ENCODE data around the gene TBC1D3B.
"Not testable (repeated sequence)": the region's sequence is repeated elsewhere in the genome, so short reads cannot be mapped to it uniquely, and the experiment has no call there.

TBC1D3B gene

DNA sequence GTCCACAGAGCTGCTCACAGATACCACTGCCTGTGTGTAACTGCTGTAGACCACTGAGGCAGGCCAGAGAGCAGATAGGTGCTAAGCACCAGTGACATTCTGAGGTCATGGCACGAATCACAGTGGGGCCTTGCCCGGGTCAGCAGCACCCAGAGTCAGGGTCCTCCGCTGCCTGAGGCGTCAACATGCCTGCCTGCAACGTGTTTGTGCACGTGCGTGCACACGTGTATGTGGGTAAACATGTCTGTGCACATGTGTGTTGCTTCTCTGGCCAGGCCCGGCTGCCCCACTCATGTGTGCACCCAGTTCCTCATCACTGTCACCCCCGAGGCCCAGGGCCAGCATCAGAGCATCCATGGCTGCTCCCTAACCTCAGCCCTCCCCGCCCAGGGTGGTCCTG is at the start of gene TBC1D3B:
Gene TBC1D3B, minus strand, starts transcription at position 101 of the 400 bp plus-strand sequence. CDS start 1,586 bp downstream, outside the sequence.
- not testable (repeated sequence) for H3K4me1 ChIP-seq (ENCODE audit: insufficient read depth, low read length); H3K79me2 ChIP-seq (ENCODE audit: insufficient read depth, low read length); H3K36me3 ChIP-seq (ENCODE audit: insufficient read depth, low read length); H2AFZ ChIP-seq (ENCODE audit: low read depth, low read length); ATAC-seq (ENCODE audit: insufficient read depth, low read depth); H3K27ac ChIP-seq (ENCODE audit: low read length); H3K4me2 ChIP-seq (ENCODE audit: insufficient read depth, low read length); DNase-seq; H3K9me3 ChIP-seq (ENCODE audit: insufficient read depth, low read length, severe bottlenecking); H3K27me3 ChIP-seq (ENCODE audit: insufficient read depth, low read length, poor library complexity); H3K9ac ChIP-seq (ENCODE audit: low read depth, low read length); H3K4me3 ChIP-seq (ENCODE audit: low read depth in 1 of 2, low read length in 2 of 2); H4K20me1 ChIP-seq (ENCODE audit: insufficient read depth, low read length)

DNA sequence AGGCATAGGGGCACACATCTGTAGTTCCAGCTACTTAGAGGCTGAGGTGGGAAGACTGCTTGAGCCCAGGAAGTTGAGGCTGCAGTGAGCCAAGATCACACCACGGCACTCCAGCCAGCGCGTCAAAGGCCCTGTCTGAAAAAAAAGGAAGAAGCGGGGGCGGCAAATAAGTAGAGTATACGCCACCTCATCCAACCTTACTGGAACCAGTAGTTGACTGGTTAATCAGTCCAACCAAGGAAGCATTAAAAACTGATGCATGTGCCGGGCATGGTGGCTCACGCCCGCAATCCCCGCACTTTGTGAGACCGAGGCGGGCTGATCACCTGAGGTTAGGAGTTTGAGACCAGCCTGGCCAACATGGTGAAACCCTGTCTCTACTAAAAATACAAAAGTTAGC is 46.5 kb upstream of the TBC1D3B start:
- not testable (repeated sequence) for H3K4me2 ChIP-seq (ENCODE audit: insufficient read depth, low read length); H3K79me2 ChIP-seq (ENCODE audit: insufficient read depth, low read length); DNase-seq

DNA sequence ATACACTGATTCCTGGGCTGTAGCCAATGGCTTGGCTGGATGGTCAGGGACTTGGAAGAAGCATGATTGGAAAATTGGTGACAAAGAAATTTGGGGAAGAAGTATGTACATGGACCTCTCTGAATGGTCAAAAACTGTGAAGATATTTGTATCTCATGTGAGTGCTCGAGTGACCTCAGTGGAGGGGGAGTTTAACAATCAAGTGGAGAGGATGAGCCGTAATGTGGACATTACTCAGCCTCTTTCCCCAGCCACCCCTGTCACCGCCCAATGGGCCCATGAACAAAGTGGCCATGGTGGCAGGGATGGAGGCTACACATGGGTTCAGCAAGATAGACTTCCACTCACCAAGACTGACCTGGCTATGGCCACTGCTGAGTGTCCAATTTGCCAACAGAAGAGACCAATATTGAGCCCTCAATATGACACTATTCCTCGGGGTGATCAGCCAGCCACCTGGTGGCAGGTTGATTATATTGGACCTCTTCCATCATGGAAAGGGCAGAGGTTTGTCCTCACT is 45.2 kb upstream of the TBC1D3B start:
- not testable (repeated sequence) for ATAC-seq (ENCODE audit: insufficient read depth, low read depth); H3K36me3 ChIP-seq (ENCODE audit: insufficient read depth, low read length); H3K9ac ChIP-seq (ENCODE audit: low read depth, low read length); H3K9me3 ChIP-seq (ENCODE audit: insufficient read depth, low read length, severe bottlenecking); H2AFZ ChIP-seq (ENCODE audit: low read depth, low read length); H3K79me2 ChIP-seq (ENCODE audit: insufficient read depth, low read length); H3K4me1 ChIP-seq (ENCODE audit: insufficient read depth, low read length); H3K27me3 ChIP-seq (ENCODE audit: insufficient read depth, low read length, poor library complexity); H4K20me1 ChIP-seq (ENCODE audit: insufficient read depth, low read length); H3K4me3 ChIP-seq (ENCODE audit: low read depth in 1 of 2, low read length in 2 of 2); DNase-seq; H3K27ac ChIP-seq (ENCODE audit: low read length); H3K4me2 ChIP-seq (ENCODE audit: insufficient read depth, low read length)

More for the DNA sequence above, 46.5 kb upstream of the TBC1D3B start:
- H3K36me3 ChIP-seq (ENCODE audit: insufficient read depth, low read length); H3K9me3 ChIP-seq (ENCODE audit: insufficient read depth, low read length, severe bottlenecking); H3K27me3 ChIP-seq (ENCODE audit: insufficient read depth, low read length, poor library complexity); H3K4me3 ChIP-seq (ENCODE audit: low read depth in 1 of 2, low read length in 2 of 2); H2AFZ ChIP-seq (ENCODE audit: low read depth, low read length); H3K9ac ChIP-seq (ENCODE audit: low read depth, low read length); H4K20me1 ChIP-seq (ENCODE audit: insufficient read depth, low read length); H3K27ac ChIP-seq (ENCODE audit: low read length); H3K4me1 ChIP-seq (ENCODE audit: insufficient read depth, low read length); ATAC-seq (ENCODE audit: insufficient read depth, low read depth): not testable (repeated sequence)

DNA sequence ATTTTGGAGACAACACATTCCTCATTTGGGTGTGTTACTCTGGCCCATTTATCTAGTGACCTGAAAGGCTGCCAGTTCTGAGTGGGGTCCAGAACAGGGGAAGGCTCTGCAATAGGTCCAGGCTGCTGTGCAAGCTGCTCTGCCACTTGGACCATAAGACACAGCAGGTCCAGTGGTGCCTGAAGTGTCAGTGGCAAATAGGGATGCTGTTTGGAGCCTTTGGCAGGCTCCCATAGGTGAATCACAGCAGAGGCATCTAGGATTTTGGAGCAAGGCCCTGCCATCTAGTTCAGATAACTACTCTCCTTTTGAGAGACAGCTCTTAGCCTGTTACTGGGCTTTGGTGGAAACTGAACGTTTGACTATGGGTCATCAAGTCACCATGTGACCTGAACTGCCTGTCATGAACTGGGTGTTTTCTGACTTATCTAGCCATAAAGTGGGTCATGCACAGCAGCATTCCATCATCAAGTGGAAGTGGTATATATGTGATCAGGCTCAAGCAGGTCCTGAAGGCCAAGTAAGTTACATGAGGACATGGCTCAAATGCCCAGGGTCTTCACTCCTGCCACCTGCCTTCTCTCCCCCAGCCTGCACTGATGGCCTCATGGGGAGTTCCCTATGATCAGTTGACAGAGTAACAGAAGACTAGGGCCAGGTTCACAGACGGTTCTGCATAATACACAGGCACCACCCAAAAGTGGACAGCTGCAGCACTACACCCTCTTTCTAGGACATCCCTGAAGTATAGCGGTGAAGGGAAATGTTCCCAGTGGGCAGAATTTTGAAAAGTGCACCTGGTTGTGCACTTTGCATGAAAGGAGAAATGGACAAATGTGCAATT is 44.5 kb upstream of the TBC1D3B start:
- not testable (repeated sequence) for H4K20me1 ChIP-seq (ENCODE audit: insufficient read depth, low read length); H3K36me3 ChIP-seq (ENCODE audit: insufficient read depth, low read length); ATAC-seq (ENCODE audit: insufficient read depth, low read depth); H3K4me3 ChIP-seq (ENCODE audit: low read depth in 1 of 2, low read length in 2 of 2); H3K4me1 ChIP-seq (ENCODE audit: insufficient read depth, low read length); H3K4me2 ChIP-seq (ENCODE audit: insufficient read depth, low read length); H3K27ac ChIP-seq (ENCODE audit: low read length); H3K9ac ChIP-seq (ENCODE audit: low read depth, low read length); DNase-seq; H3K27me3 ChIP-seq (ENCODE audit: insufficient read depth, low read length, poor library complexity); H3K79me2 ChIP-seq (ENCODE audit: insufficient read depth, low read length); H2AFZ ChIP-seq (ENCODE audit: low read depth, low read length); H3K9me3 ChIP-seq (ENCODE audit: insufficient read depth, low read length, severe bottlenecking)

DNA sequence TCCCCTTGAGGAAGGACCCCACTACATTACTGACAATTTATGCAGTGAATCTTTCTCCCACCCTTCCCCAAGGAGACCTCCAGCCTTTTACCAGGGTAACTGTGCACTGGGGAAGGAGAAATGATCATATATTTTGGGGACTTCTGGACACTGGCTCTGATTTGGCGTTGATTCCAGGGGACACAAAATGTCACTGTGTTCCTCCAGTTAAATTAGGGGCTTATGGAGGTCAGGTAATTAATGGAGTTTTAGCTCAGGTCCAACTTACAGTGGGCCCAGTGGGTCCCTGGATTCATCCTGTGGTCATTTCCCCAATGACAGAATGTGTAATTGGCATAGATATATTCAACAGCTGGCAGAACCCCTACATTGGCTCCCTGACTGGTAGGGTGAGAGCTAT is 43.1 kb upstream of the TBC1D3B start:
- not testable (repeated sequence) for H3K79me2 ChIP-seq (ENCODE audit: insufficient read depth, low read length); H3K4me2 ChIP-seq (ENCODE audit: insufficient read depth, low read length); H3K4me3 ChIP-seq (ENCODE audit: low read depth in 1 of 2, low read length in 2 of 2); H3K4me1 ChIP-seq (ENCODE audit: insufficient read depth, low read length); H3K9ac ChIP-seq (ENCODE audit: low read depth, low read length); H3K36me3 ChIP-seq (ENCODE audit: insufficient read depth, low read length); H3K27me3 ChIP-seq (ENCODE audit: insufficient read depth, low read length, poor library complexity); ATAC-seq (ENCODE audit: insufficient read depth, low read depth); DNase-seq; H3K27ac ChIP-seq (ENCODE audit: low read length); H4K20me1 ChIP-seq (ENCODE audit: insufficient read depth, low read length); H3K9me3 ChIP-seq (ENCODE audit: insufficient read depth, low read length, severe bottlenecking); H2AFZ ChIP-seq (ENCODE audit: low read depth, low read length)

DNA sequence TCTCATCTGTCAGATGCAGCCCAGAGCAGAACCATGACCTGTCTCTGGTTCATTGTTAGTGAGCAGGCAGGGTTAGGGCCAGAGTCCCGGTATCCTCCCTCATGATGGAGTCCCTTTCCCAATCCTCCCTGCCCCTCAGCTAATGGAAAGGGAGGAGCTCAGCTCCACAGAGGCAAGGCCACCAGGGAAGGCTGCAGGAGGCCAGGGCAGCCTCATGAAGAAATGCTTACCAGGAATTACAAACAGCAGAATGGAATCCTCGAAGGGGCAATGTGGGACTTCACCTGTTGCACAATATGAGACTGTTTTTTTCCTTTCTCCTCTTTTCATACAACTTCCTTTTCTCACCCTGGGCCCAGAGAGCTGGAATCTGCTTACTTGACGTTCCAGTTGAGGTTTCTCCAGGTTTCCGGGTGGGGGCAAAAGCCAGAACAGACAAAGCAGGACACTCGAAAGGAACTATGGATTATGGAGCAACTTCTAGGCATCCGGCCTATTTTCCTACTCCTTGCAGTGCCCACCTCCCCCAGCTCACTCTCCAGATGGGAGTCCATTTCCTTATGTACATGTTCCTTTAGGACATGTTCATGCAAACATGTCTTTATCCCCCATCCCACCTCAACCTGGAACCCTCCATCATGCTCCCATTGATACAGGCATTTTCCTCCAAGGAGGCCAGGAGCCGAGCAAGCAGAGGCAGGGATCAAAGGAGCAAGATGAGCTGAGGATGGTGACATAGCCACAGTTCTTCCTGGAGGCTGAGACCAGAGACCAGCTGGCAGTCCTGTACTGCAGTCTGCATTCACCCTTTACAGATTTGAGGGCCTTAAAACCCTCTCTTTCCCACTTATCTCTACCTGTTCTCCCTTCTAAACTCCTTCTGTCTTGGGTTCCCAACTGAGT is 39.2 kb upstream of the TBC1D3B start:
- not testable (repeated sequence) for H3K4me1 ChIP-seq (ENCODE audit: insufficient read depth, low read length); DNase-seq; H3K36me3 ChIP-seq (ENCODE audit: insufficient read depth, low read length); H3K4me3 ChIP-seq (ENCODE audit: low read depth in 1 of 2, low read length in 2 of 2); H3K27ac ChIP-seq (ENCODE audit: low read length); H3K27me3 ChIP-seq (ENCODE audit: insufficient read depth, low read length, poor library complexity); ATAC-seq (ENCODE audit: insufficient read depth, low read depth); H2AFZ ChIP-seq (ENCODE audit: low read depth, low read length); H3K79me2 ChIP-seq (ENCODE audit: insufficient read depth, low read length); H3K9ac ChIP-seq (ENCODE audit: low read depth, low read length); H3K4me2 ChIP-seq (ENCODE audit: insufficient read depth, low read length); H4K20me1 ChIP-seq (ENCODE audit: insufficient read depth, low read length); H3K9me3 ChIP-seq (ENCODE audit: insufficient read depth, low read length, severe bottlenecking)

Measured in DND-41 (cell line).